GM18951 (cell line): ENCODE results near the gene ATP1B1.

Experiments
- POLR2A ChIP-seq: IDR thresholded peaks from 4 replicates; pipeline ENCODE4 v1.6.1; 2011; ENCODE audit warnings: mild to moderate bottlenecking; ENCODE audit not compliant: insufficient read length, insufficient read depth; ENCODE audit errors: extremely low read depth
- in situ Hi-C: fragments of 300-500 bp; cut with MboI; formaldehyde crosslinking; loops from one replicate; pipeline ENCODE4 v1.12.0; 2022; ENCODE audit warnings: low sequenced_read_pairs, mixed read lengths, inconsistent platforms; ENCODE audit not compliant: unreplicated experiment

The ATP1B1 gene

DNA sequence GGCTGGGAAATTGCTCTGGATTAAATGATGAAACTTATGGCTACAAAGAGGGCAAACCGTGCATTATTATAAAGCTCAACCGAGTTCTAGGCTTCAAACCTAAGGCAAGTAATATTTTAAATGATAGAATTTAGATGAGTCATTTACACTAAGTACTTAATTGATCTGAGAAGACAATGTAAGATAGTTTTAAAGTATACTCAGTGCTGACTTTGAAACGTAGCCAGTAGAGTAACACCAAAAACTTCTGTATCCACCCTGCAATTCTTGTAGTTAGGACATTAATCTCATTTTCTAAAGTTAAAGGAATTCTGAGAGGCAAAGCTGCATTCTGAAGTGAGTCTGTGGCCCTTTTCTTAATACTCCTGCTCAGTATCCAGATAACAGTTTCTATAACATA is 20.8 kb downstream of the ATP1B1 start:
- in situ Hi-C loops = no loop called here
- TF ChIP-seq POLR2A = no peak

DNA sequence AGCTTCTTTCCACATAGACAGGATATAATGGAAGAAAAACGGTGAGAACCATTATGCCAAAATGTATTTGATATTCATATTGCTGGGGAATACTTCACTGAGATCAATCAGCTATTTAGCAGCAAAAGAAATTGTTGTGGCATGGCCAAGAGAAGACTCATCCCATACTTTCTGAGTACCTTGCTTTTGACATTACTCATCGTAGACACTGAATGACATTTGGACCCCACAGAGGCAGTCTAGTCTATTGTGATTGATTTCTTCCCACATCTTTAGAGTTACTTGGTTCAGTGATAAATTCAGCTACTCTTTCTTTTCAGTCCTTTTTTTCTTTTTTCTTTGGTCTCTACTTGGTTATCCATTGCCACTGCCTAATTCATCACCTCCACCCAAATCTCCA is 22.1 kb downstream of the ATP1B1 start:
- in situ Hi-C loops = no loop called here
- no peak for TF ChIP-seq POLR2A

GRCh38 chr1:169129109-169129784 is 22.8 kb downstream of the ATP1B1 start:
- no peak for TF ChIP-seq POLR2A
- in situ Hi-C loops = no loop called here

DNA sequence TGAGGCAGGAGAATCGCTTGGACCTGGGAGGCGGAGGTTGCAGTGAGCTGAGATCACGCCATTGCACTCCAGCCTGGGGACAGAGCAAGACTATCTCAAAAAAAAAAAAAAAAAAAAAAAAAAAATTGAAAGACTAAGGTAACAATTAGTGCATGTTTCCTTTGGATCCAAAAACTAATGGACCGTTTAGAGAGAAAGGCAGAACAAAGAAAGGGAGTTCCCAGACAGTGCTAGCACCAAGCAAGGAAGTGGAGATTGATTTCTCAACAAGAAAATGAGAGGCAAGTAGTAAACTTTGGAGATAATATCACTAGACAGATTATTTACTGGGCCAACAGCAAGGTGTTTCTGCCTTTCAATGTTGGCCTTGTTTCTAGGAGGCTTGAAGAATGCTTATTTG is 24.2 kb downstream of the ATP1B1 start:
- TF ChIP-seq POLR2A = no peak
- in situ Hi-C loops = no loop called here

- in situ Hi-C loops = no loop called here
- TF ChIP-seq POLR2A = peak; percentile 1
Measured at GRCh38 chr1:169132512-169133227, 26.2 kb downstream of the ATP1B1 start.

GRCh38 chr1:169133228-169133576 is 26.7 kb downstream of the ATP1B1 start:
- in situ Hi-C loops = no loop called here
- TF ChIP-seq POLR2A = peak; percentile 1

DNA sequence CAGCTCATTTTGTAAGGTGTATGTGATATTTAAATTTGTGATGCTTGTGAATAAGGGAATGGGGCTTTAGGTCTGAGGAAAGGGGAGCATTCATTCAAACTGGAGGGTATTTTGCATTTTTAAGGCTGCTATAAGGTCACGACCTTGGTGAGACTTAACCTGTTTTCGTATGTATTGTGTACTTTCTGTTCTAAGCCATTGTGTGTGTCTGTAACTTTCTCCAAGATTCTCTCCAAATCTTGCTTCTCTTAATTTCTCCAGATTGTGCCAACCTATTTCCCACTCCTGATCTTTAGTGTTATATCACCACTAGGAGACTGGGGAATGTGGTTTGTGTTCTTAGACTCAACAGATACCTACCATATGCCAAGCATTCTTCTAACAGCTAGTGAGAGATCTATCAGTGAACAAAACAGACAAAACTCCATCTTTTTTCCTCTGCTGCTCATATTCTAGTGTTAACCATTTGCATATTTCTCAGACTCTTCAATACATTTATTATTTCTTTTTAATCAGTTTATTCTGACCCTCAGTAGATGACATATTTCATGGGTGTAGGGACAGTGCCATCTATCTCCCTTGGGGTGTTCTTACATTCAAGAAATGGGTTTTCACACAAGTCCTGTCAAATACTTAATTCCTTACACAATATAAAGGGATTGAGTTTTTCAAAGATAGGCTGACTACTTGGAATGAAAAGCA is 27.5 kb downstream of the ATP1B1 start:
- TF ChIP-seq POLR2A = no peak
- in situ Hi-C loops = no loop called here

GRCh38 chr1:169137357-169137756 is 30.9 kb downstream of the ATP1B1 start:
- TF ChIP-seq POLR2A = no peak
- in situ Hi-C loops = no loop called here

- in situ Hi-C loops = no loop called here
Measured at GRCh38 chr1:169138866-169139670, 32.6 kb downstream of the ATP1B1 start.

DNA sequence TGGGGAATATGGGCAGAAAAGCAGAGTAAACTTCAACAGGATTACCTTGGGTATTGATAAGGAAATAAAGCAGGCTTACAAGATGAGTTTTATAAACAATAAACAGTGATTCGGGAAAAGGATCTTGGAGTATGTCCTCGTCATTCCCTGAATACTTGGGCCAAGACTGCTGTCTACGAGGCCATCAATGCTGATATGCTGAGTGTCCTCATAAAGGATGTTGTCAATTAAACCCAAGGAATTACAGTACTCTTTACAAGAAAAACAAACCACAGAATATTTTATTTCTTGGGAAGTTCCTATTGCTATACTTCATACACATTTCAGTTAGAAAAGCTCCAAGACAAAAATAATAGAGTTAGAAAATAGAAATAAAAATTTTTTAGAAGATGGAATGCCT is 34.9 kb downstream of the ATP1B1 start:
- in situ Hi-C loops = no loop called here
- TF ChIP-seq POLR2A = no peak

More at GRCh38 chr1:169138866-169139670, 32.6 kb downstream of the ATP1B1 start:
- no peak for TF ChIP-seq POLR2A

DNA sequence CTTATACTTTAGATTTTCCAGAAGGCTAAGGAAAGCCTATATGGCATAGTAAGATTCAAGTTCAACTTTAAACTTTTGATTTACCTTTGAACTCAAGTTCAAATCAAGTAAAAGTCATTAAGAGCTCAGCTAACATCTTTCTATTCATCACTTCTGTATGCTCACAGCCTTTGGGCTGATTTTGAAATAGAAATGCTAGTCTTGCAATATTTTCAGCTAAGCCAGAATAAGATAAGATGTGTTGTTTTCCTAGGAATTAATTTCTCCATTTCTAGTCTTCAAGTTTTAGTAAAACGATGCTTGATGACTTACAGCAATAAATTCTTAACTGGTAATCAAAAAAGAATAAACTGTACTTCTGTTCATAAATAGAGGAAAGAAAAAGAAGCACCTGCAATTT is 35.6 kb downstream of the ATP1B1 start:
- TF ChIP-seq POLR2A = no peak
- in situ Hi-C loops = no loop called here

DNA sequence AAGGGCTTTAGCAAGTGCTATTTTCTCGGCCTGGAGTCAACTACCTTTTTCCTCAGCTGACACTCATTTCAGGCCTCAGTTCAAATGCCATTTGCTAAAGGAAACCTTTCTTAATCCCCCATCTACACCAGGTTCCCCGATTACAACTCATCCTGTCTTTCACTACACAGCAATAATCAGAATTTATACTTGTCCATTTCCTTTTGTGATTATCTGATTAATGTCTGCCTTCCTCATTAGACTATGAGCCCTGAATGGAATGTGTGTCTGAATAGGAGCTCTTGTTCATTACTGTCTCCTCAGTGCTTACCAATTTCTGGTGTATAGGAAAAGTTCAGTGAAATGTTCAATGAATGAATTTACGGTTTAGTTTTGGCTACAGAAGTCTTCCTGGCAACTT is 36.9 kb downstream of the ATP1B1 start:
- no peak for TF ChIP-seq POLR2A
- in situ Hi-C loops = no loop called here

GRCh38 chr1:169143984-169144383 is 37.5 kb downstream of the ATP1B1 start:
- in situ Hi-C loops = no loop called here
- TF ChIP-seq POLR2A = no peak
